HG03432 (cell line): ENCODE results near the gene CYP46A1.
A peak's percentile ranks its signal among the peaks of the same experiment; 100 is the strongest.

Experiments used
- ATAC-seq: cut with Tn5 transposase; IDR thresholded peaks from one replicate; pipeline ENCODE4 v1.9.1; 2021; ENCODE audit warnings: mild to moderate bottlenecking, moderate library complexity; ENCODE audit not compliant: unreplicated experiment

The CYP46A1 gene

DNA sequence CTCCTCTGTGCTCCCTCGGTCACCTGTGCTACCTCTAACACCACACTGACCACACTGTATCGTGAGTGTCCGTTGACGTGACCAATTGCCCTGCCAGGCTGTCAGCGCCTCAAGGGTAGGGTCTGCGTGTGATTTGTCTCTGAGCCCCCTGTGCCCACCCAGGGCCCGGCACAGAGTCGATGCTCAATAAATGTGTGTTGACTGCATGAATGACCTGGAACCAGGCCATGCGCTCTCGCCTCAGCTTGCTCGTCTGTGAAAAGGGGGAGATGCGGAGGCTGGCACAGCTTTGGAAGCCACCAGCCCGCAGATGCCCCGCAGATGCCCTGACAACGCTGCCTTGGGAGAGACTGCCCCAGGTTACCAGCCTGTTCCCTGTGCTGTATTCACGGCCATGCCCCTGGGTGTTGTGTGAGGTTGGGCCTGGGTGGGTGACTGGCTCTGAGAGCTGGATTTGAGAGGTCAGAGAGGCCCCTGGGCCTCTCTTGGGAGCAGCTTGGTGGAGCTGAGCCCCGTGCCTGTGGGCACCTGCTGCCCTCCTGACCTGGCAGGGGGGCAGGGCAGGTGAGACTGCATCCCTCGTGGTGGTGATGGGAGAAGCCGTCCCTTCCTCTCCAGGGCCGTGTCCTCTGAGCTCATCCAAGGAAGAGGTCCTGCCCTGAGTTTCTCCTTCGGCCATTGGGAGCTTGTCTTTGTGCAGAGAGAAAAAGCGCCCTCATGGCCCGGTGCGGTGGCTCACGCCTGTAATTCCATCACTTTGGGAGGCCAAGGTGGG, 43.2 kb downstream of the CYP46A1 start:
- ATAC-seq = no peak

DNA sequence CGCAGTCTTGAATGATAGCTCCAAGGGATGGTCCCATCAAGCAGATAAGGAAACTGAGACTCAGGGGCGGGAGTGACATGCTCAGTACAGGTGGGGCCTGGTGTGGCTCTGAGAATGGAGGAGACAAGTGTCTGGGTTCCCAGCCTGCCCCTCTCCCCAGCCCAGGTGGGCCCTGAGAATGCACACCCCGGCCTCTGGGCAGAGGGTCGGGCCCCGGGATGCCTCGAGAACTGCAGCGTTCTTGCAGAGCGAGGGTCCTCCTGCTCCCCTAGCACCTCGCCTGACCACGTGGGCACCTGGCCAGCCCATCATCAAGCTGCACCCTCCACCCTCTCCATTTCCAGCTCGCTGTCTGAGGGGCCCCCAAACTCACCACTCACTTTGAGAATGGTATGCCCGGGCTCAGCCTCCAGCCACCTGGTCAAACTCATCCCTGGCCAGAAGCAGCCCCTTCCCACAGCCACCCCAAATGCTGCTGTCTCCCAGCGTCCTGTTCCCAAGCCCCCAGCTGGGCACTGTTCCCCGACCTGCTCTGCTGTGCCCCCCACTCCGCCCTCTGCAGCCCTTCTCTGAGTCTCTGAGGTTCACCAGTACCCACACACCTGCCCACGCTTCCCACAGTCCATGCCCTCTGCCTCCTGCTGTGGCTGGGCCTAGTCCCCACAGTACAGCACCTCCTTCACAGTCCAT, 44.3 kb downstream of the CYP46A1 start:
- no peak for ATAC-seq

DNA sequence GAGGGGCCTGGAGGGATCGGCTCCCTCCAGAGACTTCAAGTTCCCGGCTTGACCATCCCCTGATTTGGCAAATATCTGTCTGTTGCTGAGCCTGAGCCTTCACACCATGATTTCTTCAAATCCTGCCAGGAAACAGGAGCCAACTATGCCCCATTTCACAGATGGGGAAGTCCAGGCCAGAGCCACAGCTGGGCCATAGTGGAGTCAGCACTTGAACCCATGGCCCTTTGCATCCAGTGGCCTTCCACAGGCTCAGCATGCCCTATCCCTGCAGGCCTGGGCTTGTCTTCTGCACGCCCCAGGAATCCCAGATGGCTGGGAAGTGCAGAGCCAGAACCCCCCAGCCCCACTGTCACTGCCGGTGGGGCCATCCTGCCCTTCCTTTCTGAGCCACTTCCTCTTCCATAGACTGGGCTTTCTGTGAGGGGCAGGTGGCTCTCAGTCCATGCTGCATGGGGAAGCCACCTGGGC, 44.9 kb downstream of the CYP46A1 start:
- no peak for ATAC-seq

DNA sequence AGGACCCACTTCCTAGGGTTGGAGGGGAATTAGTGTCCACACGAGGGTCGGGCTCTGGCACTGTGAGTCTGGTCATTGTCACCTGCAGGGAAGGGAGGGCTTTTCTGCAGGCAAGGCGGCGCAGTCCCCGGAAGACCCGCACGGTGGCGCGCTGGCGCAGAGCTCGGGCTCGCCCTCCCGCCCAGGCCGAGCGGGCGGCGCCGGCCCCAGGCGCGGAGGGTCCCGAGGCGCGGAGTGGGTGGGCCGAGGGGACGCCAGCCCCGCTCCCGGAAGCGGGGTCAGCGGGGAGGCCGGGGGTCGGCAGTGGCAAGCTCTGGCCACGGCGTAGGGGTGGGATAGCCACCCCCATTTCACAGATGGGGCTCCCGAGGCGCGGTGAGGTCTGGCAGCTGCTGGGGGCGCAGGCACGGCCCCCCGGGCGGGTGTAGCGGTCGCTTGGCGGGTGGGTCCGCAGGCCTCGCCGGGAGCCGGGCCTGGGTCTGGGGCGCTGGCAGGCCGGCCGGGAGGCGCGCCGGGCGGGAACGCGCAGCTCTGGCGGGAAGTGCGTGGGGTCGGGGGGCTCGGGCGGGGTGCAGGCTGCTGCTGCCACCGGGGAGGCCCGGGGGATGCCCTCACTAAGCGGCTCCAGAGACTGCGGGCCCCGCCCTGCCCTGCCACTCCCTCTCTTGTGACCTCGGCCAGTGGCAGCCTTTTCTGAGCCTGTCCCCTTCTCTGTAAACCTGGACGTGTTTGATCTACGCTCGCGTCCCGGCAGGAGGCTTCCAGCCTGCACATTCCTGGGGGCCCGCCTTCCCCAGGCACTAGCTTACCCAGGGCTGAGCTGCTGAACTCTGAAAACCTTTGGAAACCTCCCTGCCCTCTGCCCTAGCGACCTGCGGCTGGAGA, 46.1 kb downstream of the CYP46A1 start:
- peak; percentile 62 for ATAC-seq

DNA sequence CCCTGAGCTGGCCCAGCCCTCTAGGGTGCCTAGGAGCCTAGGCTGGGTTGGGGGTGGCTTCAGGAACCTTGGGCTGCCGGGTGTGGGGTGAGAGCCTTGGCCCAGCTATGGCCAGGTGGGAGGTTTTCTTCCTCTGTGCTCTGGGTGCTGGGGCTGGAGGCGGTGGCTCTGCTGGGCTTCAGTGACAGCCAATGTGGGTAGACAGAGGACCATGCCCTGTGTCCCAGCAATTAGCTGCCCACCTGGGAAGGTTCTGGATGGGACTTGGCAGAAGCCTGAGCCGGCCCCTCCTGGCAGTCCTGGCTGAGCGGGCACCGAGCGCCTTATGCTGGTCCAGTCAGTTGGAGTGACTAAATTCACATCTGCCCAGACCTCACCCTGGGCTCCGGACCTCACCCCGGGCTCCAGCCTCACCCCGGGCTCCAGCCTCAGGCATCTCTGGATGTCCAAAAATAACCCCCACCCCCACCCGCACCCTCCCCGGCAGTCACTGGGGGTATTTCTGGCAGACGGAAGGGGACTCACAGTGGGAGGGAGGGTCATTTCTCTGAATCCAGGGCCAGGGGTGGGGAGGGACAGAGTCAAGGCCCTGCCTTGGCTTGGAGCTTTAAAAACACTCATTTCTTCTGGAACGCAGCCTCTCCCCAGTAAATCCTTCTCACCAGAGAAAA, 46.9 kb downstream of the CYP46A1 start:
- no peak for ATAC-seq

DNA sequence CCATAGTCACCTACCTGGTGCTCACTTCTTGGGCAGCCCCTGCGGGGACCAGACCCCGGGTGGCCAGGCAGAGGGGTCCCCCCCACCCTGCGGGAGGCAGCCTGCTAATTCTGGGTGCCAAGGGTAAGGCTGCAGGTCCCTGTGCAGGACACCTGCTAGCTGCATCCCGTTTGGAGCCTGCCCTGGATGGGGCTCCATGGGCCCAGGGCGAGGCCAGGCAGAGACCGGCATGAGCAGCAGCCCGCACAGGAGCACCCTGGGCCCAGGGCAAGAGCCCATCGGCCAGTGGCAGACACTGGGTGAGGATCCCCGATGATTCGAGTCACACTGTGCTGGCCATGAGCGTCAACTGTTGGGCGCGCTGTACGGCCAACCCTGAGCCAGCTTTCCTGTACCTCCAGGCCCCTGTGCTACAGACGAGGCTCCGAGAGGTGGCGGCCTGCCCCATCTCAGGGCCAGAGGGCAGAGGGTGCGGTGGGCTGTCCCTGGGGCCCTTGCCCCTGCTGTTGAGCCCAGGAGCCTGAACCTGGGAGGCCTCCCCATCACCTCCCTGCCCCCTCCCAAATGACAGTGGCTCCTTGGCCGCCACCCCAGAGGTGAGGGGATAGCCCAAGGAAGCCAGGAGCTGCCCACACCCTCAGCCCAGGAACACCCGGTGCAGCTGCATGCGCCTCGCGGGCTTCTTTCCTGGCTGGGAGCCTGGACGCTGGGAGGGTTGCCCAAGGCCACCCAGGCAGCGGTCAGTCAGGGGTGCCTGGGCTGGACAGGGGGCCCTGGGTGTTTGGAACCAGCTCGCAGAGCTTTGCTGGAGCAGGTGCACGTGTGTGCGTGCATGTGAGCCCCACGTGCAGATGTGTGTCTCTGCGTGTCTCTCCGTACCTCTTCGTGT, 47.7 kb downstream of the CYP46A1 start:
- no peak for ATAC-seq

DNA sequence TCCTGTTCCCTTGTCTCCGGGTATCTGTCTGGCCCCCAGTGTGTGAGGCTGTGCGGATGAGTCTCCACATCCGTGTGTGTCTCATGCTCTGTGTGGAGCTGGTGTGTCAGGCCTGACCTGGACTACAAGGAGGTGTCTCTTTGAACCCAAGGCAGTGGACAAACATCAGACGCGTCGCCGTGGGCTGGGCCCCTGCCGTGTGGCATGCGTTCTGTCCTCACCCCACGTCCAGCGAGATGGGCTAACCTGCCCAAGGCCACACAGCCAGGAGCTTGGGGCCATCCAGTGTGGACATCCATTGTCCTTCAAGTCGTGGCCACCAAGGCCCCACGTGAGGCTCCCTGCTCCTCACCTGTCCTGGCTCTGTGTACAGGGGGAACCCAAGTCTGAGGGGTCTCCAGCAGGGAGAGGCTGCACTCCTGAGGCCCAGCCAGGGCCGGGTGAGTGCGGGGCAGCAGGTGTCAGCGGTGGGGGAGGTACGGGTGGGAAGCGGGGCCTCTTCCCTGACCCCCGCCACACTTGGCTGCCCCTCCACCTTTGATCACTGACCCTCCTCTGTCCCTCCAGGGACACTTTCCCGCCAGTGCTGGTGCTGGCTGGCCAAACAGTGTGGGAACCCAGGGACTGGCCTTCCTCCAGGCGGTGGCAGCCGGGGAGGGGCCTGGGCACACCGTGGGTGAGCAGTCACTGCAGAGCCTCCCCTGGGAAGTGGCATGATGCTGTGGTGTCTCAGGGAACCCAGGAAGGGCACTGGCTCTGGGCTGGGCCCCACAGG, 48.5 kb downstream of the CYP46A1 start:
- no peak for ATAC-seq

DNA sequence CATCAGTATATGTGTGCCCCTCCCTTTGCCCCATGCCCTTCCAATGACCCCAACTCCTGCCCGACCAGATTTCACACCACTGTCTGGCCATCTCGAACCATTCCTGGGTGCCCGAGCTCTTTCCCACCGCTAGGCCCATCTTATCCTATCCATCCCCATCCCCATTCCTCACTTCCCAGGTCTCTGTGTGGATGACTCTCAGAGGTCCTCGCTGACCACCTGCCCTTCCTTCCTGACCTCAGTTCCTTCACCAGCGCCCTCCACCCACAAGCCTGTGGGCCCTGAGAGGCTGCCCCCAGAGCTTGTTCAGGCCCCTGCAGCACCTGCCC, 49.1 kb downstream of the CYP46A1 start:
- ATAC-seq = no peak

DNA sequence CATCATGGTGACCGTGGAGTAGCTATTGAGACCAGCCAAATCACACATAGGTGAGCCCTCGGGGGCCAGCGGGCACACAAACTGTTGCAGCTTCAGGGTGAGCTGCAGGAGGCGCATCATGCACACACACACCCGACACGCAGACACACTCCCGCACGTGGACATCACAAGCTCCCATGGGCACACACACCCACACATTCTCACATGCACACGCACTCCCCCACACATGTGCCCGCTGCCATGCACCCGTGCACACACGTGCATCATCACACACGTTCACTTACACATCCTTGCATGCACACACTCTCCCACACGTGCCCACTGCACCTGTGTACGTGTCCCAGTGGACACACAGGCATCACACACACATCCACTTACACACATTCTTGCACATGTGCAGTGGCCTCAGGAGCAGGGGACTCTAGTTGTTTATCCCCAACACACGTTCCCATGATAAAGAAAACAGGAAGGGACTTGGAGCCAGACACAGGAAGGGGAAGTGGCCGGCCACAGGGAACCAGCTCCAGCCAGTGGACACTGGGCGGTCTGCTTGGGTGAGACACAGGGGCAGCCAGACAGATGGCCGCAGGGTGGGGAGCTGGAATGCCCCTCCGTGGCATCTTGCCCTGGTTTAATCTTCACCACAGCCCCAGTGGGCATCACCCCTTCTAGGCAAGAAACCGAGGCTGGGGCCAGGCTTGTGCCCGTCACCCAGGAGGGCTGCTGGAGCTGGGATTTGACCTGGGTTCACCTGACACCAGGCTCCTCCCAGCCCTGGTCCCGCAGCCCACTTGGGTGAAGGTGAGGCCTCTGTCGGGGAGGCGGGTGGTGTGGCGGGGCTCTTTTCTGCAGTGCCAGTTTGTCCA, 49.7 kb downstream of the CYP46A1 start:
- ATAC-seq = no peak

DNA sequence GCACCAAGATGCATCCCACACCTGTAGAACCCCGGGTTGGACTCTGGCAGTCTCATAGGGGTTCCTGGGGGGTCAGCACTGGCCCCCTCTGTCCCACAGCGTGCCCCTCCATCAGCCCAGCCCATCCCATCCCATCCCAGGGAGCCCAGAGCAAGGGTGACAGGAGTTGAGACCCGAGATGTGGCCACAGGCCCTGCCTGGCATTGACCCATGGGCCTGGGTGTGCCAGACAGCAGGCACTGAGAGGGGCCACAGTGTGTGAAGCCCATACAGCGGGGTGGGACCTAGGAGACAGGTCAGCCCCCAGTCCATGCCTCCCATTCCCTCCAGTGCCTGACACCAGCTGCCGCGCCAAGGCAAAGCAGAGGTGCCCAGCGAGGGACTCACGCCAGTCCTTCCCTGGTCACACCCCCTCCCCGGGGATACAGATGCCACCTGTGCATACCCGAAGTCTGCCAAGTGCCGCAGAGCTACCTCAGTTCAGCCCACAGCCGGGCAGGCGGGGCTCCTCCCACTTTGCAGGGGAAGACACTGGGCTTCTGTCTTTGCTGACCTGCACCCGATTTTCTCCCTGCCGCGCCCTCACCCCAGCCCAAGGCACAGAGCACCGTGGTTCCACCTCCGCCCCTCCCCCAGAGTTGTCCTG, 50.4 kb downstream of the CYP46A1 start:
- ATAC-seq = no peak

DNA sequence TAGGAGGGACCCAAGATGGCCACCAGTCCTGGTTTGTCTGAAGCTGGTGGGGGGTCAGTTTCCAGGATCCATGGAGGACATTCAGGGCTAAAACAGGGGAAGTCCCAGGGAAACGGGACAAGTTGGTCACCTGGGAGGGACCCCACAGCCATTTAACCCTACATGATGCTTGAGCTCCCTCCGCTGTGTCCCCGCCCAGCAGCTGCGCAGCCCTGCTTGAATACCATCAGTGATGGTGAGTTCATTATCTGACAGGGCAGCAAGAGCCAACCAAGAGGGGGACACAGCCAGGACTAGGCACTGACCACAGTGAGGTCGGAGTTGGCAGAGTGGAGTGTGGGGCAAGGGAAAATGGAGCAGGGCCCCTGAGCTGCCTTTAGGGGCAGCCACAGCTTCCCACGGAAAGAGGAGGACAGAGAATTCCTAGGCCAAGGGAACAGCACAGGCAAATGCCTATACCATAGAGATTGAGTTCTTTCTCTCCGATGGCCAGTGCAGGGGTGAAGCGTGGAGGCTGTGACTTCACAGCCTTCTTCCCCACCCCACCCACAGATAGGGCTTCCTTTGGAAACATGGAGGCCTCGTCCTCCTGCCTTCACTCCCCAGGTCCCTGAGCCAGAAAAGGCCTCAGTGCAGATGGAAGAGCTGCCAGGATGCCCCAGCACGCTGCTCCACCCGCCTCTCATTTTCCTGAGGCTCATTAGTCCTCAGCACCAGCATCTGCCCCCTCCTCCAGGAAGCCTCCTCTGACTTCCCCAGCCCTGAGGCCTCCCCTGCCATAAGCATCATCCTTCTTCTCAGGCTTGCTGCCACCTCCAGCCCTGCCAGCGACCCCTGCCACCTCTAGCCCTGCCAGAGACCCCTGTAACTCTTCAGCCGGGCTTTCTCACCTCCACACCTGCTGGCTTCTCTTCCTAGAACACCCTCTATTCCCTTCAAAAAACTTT, 51.4 kb downstream of the CYP46A1 start:
- ATAC-seq = no peak

DNA sequence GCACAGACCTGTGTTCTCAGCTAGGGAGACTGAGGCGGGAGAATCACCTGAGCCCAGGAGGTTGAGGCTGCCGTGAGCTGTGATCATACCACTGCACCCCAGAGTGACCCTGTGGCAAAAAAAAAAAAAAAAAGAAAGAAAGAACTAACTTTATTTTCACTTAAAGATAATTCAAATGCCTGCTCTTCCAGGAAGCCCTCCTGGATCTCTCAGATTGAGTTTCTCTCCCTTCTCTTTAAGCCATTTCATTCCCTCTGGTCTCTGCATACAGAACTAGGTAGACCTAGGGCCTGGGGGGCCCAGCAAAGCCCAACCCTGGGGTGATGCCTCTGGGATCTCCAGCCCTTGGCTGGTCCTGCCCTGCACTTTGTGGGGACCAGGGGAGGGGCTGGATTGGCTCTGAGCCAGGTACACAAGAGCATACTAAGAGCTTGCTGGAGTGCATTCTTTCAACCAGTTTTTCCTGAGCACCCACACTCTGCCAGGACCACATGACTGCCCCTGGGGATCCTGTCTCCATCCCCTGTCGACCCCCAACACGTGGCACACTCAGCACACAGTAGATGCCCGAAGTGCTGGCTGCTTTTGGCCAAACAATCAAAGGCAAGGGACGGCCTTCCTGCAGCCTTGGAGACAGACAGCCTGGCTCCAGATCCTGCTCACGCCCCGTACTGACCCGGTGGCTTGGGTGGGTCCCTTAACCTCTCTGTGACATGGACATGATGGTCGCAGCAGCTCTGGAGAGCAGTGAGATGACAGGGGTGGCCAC, 52.7 kb downstream of the CYP46A1 start:
- ATAC-seq = no peak

DNA sequence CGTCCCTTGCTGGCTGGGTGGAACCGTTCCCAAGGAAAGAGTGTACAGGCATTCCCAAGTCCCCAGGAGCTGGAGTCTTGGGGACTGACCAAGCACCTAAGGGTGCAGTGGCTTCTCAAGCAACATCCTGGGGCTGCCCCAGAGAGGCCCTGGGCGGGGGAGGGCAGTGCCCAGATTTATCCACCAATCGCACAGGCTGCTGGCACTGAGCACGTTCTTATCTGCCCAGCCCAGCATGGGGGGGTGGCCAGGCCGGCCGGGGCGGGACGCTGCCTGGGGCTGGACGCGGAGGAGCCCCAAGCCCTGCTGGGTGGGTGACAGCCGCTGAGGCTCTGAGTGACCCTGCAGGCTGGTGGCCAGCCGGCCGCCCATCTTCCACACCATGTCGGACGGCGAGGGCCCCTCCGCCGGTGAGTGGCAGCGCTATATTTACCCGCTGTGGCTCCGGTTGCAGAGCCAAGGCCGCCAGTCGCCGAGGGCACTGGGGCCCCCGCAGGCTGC, 53.4 kb downstream of the CYP46A1 start:
- no peak for ATAC-seq

DNA sequence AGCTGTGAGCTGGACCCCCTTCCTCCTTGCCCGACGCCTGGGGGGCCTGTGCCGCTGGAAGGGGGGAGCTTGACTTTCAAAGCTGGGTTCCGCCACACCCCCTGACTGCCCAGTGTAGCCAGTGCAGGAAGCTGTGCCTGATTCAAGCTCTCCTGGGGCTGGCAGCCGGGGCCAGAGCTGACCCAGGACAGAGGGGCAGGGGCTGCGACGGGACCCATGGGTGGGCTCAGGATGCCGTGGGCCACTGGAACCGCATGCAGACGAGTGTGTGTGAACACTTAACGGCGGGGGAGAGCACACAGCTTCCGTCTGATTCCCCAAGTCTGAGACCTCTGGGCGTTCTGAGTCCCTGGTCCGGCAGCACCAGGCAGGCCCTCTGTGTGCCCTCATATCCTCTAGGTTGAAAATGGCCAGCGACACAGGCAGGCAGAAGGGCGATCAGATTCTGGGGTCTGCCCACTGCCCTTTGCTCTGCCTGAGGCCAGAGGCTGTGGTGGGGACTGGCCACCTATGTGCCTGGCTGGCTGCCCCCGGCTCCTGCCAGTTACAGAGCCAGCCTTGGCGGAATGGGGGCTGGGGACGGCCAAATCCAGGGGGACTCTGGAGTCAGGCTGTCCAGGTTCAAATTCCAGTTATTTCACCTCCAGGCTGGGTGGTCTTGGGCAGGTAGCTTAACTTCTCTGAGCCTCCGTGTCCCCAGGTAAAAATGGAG, 54.0 kb downstream of the CYP46A1 start:
- no peak for ATAC-seq

DNA sequence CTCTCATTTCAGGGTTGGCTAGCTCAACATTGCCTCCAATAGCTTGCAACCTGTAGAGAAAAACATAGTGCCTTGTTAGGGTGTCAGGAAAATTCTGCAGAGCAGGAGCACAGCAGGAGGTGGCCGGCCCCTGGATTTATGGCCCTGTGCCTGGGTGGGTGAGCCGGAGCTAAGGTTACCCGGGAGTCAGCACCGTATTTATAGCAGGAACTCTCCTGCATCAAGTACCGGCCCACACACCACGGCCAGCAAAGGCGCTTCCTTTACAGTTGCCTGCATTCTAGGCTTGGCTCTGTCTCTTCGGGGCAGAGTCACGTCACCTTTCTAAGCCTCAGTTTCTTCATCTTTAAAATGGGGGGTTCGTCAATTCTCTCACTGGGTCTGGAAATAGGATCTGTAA, 56.3 kb downstream of the CYP46A1 start:
- no peak for ATAC-seq
